GM23248 (cell line): ENCODE measurements around the gene TSPAN13.

Source experiments
- EZH2 ChIP-seq: fragments of 200-600 bp; sonication (generic); IDR thresholded peaks from 2 replicates; pipeline ENCODE4 v1.6.1; 2018; ENCODE audit warnings: antibody characterized with exemption, mild to moderate bottlenecking; ENCODE audit not compliant: insufficient read depth, poor library complexity, severe bottlenecking
- EZH2phosphoT487 ChIP-seq: fragments of 200-600 bp; sonication (generic); IDR thresholded peaks from 2 replicates; pipeline ENCODE4 v1.6.1; 2018; ENCODE audit warnings: antibody characterized with exemption, moderate library complexity, mild to moderate bottlenecking, low read depth; ENCODE audit not compliant: insufficient read depth

DNA sequence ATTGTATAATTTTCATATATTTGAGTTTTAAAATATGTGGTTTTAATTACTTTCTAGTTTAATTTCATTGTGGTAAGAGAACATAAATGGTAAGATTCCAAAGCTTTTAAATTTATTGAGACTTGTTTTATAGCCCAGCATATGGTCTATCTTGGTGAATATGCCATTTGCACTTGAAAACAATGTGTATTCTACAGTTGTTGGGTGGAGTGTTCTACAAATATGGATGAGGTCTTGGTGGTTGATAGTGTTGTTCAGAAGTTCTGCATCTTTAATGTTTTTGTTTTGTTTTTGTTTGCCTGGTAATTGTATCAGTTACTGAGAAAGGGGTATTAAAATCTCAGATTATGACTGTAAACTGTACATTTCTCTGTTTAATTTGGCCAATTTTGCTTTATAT lies 37.6 kb upstream of the TSPAN13 start:
- no peak for TF ChIP-seq EZH2phosphoT487
- no peak for TF ChIP-seq EZH2
